Lung (tissue), 12 donors: Measurements from ENCODE around the gene CTNNBL1. TPM values are rescaled to one million over a fixed set of nuclear protein-coding genes. Genes with fewer than 3 reads are reported as not detected.

Source experiments
- ATAC-seq: fragments of 200-7000 bp; cut with Tn5 transposase; one replicate; pipeline ENCODE4 v1.9.1; 2020; ENCODE audit warnings: moderate number of reproducible peaks; ENCODE audit not compliant: insufficient read depth, low FRiP score
- DNase-seq, 3 donors: peaks; one replicate each; pipeline ENCODE4 v3.0.0-alpha.2; 2013 to 2017
- H3K27ac ChIP-seq, 2 donors: one replicate each; pipeline ENCODE4 v1.5.1; 2013; ENCODE audit warnings: mild to moderate bottlenecking in 2 of 2, moderate library complexity in 2 of 2, control low read depth in 1 of 2, inconsistent platforms in 1 of 2, low read depth in 1 of 2, low read length in 1 of 2
- H3K27me3 ChIP-seq, 3 donors: one replicate each; pipeline ENCODE4 v1.5.1; 2013; ENCODE audit warnings: low read length in 2 of 3; ENCODE audit not compliant: control insufficient read depth in 3 of 3, insufficient read depth in 3 of 3
- H3K36me3 ChIP-seq, 4 donors: one replicate each; pipeline ENCODE4 v1.5.1; 2013; ENCODE audit warnings: low read length in 4 of 4, mild to moderate bottlenecking in 1 of 4, moderate library complexity in 1 of 4; ENCODE audit not compliant: control insufficient read depth in 4 of 4, insufficient read depth in 4 of 4
- H3K4me1 ChIP-seq, 5 donors: one replicate each; pipeline ENCODE4 v1.5.1; 2013; ENCODE audit warnings: low read length in 5 of 5, mild to moderate bottlenecking in 2 of 5, moderate library complexity in 1 of 5; ENCODE audit not compliant: control insufficient read depth in 5 of 5, insufficient read depth in 5 of 5
- H3K4me3 ChIP-seq: one replicate; pipeline ENCODE4 v1.5.1; 2013; ENCODE audit warnings: mild to moderate bottlenecking, control low read depth, moderate library complexity
- H3K9ac ChIP-seq, 2 donors: one replicate each; pipeline ENCODE4 v1.5.1; 2013; ENCODE audit warnings: low read length in 2 of 2, control low read depth in 1 of 2; ENCODE audit not compliant: insufficient read depth in 1 of 2
- H3K9me3 ChIP-seq, 4 donors: one replicate each; pipeline ENCODE4 v1.5.1; 2013; ENCODE audit warnings: low read length in 3 of 4, mild to moderate bottlenecking in 1 of 4, moderate library complexity in 1 of 4; ENCODE audit not compliant: control insufficient read depth in 4 of 4, insufficient read depth in 3 of 4
- WGBS, 2 donors: extraction: QIAGEN DNeasy Blood & Tissue Kit; methylation state at CpG; one replicate each; pipeline ENCODE4 v1.1.7; 2013; 5-methylcytosine and 5-hydroxymethylcytosine counted together
- polyA plus RNA-seq, 2 donors: library from polyadenylated mRNA; stranded (reverse); fragments of 200-250 nt; gene quantifications; one replicate each; pipeline ENCODE4 v1.2.1, GENCODE V29; 2013
- total RNA-seq, 2 donors: library from RNA; depleted of rRNA in 1 of 2; stranded (reverse); fragments of >200 nt in 1 of 2; gene quantifications; one replicate each; pipeline ENCODE4 v1.2.1, GENCODE V29; 2014 to 2021
- TF ChIP-seq, protein P1 (sequence below): IDR thresholded peaks from 2 replicates; pipeline ENCODE4 v1.5.1; 2012; ENCODE audit warnings: mild to moderate bottlenecking; ENCODE audit errors: control extremely low read depth, extremely low read depth
- donor health status: control.
- donor health status: control.
- donor health status: Bipolar disorder and iron deficiency.
- donor health status: healthy.
- donor health status: DM: yes; HTN: yes; CAD: no.

CTNNBL1 gene
- total and polyA plus RNA-seq, 4 donors: 38.9 to 53.1 (median 49.2) TPM

DNA sequence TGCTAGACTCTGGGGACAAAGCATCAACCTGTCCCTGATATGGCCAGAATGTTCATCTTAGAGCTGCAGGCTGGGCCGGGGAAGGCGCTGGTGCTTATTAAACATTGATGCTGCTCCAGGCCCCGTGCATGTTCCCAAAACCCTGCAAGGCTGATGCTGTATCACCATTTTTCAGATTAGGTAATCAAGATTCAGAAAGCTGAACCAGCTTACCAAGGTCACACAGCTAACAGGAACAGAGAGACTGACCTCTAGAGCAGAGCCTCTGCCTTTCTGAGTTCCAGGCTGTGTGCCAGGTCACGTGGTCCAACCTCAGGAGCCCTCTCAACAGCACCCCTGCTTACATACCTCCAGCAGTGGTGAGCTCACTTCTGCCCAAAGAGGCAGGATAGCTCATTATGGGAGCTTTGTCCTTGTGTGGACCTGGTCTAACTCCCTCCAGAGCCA, 193.0 kb downstream of the CTNNBL1 start:
- Histone ChIP-seq H3K27ac (no peak overlapping the region), H3K36me3 (no peaks in the 10 kb centered on the region), H3K9me3 (no peaks in the 10 kb centered on the region), H3K4me1 (peaks cover 0 to 33% (median 3%) of the 10 kb centered on the region in 5 donors), H3K4me3 (no peak overlapping the region), H3K9ac (no peak overlapping the region), H3K27me3 (no peaks in the 10 kb centered on the region)
- 78 to 88% methylated on average over 4 of the region's 4 CpGs for WGBS, 2 donors
- TF ChIP-seq, protein P1, sequence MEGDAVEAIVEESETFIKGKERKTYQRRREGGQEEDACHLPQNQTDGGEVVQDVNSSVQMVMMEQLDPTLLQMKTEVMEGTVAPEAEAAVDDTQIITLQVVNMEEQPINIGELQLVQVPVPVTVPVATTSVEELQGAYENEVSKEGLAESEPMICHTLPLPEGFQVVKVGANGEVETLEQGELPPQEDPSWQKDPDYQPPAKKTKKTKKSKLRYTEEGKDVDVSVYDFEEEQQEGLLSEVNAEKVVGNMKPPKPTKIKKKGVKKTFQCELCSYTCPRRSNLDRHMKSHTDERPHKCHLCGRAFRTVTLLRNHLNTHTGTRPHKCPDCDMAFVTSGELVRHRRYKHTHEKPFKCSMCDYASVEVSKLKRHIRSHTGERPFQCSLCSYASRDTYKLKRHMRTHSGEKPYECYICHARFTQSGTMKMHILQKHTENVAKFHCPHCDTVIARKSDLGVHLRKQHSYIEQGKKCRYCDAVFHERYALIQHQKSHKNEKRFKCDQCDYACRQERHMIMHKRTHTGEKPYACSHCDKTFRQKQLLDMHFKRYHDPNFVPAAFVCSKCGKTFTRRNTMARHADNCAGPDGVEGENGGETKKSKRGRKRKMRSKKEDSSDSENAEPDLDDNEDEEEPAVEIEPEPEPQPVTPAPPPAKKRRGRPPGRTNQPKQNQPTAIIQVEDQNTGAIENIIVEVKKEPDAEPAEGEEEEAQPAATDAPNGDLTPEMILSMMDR: no peak
- ATAC-seq: no peak
- no peak for DNase-seq

DNA sequence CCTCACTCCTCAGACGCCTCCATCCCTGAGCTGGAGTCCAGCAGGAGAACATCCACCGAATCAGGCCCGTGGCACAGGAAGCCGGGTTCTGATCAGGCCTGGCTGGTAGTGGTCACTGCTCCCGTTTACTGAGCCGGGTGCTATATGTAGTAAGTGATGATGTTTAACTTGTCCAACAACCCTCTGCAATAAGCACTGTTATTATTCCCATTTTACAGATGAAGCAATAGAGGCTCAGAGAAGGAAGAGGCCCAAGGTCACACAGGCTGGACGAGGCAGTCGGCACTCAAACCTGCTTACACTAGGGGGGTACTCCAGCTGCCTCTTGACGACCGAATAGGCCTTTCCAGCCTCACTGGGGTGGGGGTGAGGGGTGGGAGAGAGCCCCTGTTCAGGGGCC, 194.8 kb downstream of the CTNNBL1 start:
- ATAC-seq (no peak), DNase-seq (no peak)
- 90 to 96% methylated on average over 10 of the region's 10 CpGs for WGBS, 2 donors
- H3K4me1 ChIP-seq: peaks cover 0 to 21% (median 3%) of the 10 kb centered on the region in 5 donors
- H3K4me3 ChIP-seq: no peak overlapping the region
- no peaks in the 10 kb centered on the region for H3K36me3 ChIP-seq
- H3K27me3 ChIP-seq: no peaks in the 10 kb centered on the region
- H3K9ac ChIP-seq: no peak overlapping the region
- TF ChIP-seq, protein P1: no peak
- H3K27ac ChIP-seq: no peak overlapping the region
- H3K9me3 ChIP-seq: no peaks in the 10 kb centered on the region

DNA sequence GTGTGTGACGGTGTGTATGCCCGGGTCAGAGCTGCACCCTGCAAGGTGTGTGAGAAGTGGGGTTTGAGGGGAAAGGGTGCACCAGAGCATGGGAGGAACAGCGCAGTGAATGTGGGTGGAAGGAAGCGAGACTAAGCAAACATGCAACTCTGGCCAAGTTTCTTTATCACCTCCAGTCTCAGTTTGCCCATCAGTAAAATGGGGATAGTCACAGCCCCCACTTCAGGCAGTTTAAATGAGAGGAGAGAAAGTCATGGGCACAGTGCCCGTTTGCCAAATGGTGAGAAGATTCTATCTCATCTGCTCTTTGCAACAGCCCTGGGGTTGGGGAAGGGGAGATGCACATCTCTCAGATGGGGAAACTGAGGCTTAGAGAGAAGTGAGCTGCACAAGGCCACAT, 196.3 kb downstream of the CTNNBL1 start:
- WGBS, 2 donors: 92 to 94% methylated on average over 5 of the region's 5 CpGs
- H3K27ac ChIP-seq: no peak overlapping the region
- TF ChIP-seq, protein P1: no peak
- no peaks in the 10 kb centered on the region for H3K9me3 ChIP-seq
- H3K27me3 ChIP-seq: no peaks in the 10 kb centered on the region
- H3K4me1 ChIP-seq: peaks cover 0 to 28% (median 3%) of the 10 kb centered on the region in 5 donors
- no peaks in the 10 kb centered on the region for H3K36me3 ChIP-seq
- no peak overlapping the region for H3K9ac ChIP-seq
- no peak for ATAC-seq
- DNase-seq: no peak
- H3K4me3 ChIP-seq: no peak overlapping the region

DNA sequence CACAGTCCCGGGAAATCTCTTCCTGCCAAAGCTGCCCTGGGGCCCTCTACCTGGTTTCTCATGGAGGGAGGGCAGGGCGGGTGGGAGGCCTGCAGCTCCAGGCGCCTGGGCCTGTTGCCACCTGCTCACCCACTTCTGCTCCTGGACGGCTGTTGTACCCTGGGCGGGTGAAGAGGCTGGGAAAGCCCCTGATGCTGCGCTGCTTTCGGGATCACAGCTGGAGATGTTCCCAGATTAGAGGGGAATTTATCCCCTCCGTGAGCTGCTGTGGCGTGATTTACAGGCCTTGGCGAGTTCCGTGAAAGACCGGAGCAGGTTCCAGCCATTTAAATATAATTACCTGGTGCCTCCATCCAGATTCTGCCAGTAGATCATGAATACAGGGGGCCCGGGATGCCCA, 196.8 kb downstream of the CTNNBL1 start:
- 77 to 89% methylated on average over 13 of the region's 13 CpGs for WGBS, 2 donors
- no peak overlapping the region for H3K4me3 ChIP-seq
- TF ChIP-seq, protein P1: no peak
- H3K27ac ChIP-seq: no peak overlapping the region
- peaks cover 0 to 31% (median 3%) of the 10 kb centered on the region in 5 donors for H3K4me1 ChIP-seq
- no peaks in the 10 kb centered on the region for H3K36me3 ChIP-seq
- no peaks in the 10 kb centered on the region for H3K9me3 ChIP-seq
- H3K27me3 ChIP-seq: no peaks in the 10 kb centered on the region
- DNase-seq (no peak), ATAC-seq (no peak)
- H3K9ac ChIP-seq: no peak overlapping the region
